HG03565 (cell line): Measurements from ENCODE around the gene APLP2.
"Not testable (repeated sequence)": the region's sequence is repeated elsewhere in the genome, so short reads cannot be mapped to it uniquely, and the experiment has no call there.

Experiments
- ATAC-seq: cut with Tn5 transposase; IDR thresholded peaks from one replicate; pipeline ENCODE4 v1.9.1; 2021; ENCODE audit warnings: mild to moderate bottlenecking, moderate library complexity; ENCODE audit not compliant: unreplicated experiment

APLP2 gene

GRCh38 chr11:130188585-130189347 lies 119.1 kb downstream of the APLP2 start:
- no peak for ATAC-seq

DNA sequence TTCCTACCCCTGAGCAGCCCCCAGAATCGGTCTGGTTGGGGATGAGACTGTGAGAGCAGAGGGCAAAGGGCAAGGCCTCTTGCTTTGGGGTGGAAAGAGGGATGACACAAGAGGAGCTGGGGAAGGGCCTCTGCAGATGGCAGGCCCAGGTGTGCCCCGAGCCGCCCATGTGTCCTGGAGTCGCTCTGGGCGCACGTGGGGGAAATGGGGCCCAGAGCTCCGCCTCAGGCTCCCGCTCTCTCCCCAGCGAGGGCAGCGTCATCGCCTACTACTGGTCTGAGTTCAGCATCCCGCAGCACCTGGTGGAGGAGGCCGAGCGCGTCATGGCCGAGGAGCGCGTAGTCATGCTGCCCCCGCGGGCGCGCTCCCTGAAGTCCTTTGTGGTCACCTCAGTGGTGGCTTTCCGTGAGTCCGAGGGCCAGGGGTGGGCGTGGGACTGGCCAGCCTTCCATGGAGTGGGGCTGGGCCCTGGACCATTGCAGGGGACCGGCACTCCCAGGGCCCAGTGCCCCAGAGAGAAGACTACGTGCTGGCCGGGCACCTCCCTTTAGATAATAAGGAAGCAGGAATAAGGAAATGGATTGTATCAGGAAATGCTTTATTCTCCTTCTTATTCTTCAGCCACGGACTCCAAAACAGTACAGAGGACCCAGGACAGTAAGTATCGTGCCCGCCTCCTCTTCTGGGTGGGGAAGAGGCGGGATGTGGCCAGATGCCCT lies 120.0 kb downstream of the APLP2 start:
- ATAC-seq: no peak

DNA sequence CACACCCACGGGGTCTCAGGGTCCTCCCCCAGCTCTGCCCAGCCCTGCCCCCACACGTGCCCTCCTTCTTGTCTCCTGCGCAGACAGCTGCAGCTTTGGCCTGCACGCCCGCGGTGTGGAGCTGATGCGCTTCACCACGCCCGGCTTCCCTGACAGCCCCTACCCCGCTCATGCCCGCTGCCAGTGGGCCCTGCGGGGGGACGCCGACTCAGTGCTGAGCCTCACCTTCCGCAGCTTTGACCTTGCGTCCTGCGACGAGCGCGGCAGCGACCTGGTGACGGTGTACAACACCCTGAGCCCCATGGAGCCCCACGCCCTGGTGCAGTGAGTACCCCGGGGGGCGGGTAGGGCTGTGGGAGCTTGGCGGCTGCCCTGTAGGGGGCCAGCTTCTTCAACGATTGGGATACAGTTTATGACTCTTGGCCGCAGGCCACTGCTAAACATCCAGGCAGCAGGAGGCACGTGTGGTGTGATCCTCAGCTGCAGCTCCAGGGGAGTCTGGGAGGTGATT lies 120.7 kb downstream of the APLP2 start:
- no peak for ATAC-seq

GRCh38 chr11:130191896-130192295 lies 122.2 kb downstream of the APLP2 start:
- no peak for ATAC-seq

- no peak for ATAC-seq
Observed at GRCh38 chr11:130192845-130193267, 123.2 kb downstream of the APLP2 start.

- ATAC-seq: not testable (repeated sequence)
Observed at GRCh38 chr11:130193551-130193950, 123.9 kb downstream of the APLP2 start.
